ENCODE measurements around the gene MTFP1.

DNA sequence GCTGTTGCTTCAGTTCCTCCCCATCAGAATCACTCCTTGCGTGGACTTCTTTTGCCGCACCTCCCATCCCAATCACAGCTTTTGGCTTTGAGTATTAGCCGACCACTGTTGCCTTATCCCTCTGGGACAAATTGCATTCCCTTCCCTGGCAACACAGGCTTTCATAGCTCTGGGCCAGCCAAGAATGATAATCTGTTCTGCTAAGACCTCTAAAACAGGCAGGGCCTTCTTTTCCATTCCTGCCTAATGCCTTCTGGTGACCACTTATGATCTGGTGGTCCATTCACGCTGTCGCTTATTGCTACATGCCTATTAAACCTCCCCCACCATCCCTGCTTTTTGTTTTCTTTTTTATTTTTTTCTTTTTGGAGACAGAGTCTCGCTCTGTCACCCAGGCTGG lies 19.2 kb upstream of the MTFP1 start:
- TF ChIP-seq, protein P1, sequence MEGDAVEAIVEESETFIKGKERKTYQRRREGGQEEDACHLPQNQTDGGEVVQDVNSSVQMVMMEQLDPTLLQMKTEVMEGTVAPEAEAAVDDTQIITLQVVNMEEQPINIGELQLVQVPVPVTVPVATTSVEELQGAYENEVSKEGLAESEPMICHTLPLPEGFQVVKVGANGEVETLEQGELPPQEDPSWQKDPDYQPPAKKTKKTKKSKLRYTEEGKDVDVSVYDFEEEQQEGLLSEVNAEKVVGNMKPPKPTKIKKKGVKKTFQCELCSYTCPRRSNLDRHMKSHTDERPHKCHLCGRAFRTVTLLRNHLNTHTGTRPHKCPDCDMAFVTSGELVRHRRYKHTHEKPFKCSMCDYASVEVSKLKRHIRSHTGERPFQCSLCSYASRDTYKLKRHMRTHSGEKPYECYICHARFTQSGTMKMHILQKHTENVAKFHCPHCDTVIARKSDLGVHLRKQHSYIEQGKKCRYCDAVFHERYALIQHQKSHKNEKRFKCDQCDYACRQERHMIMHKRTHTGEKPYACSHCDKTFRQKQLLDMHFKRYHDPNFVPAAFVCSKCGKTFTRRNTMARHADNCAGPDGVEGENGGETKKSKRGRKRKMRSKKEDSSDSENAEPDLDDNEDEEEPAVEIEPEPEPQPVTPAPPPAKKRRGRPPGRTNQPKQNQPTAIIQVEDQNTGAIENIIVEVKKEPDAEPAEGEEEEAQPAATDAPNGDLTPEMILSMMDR (IDR thresholded peaks at IDR 0.05) = no peak
- no peak for TF ChIP-seq ZFX (IDR thresholded peaks at IDR 0.05; ENCODE audit: borderline replicate concordance)

Measured in 22Rv1 (cell line).